Forelimb muscle (tissue), 1 donor: ENCODE results near the gene SUPT3H. TPM values are rescaled to one million over a fixed set of nuclear protein-coding genes. Genes with fewer than 3 reads are reported as not detected.

Source experiments
- DNase-seq: peaks from one replicate; pipeline ENCODE4 v3.0.0-alpha.2; 2013; ENCODE audit warnings: low read depth
- polyA plus RNA-seq: library from polyadenylated mRNA; unstranded; fragments of 120-200 nt; gene quantifications from one replicate; pipeline ENCODE4 v1.2.1, GENCODE V29; 2013; ENCODE audit not compliant: insufficient read length

The SUPT3H gene
- polyA plus RNA-seq, 1 donor: 10.8 TPM

DNA sequence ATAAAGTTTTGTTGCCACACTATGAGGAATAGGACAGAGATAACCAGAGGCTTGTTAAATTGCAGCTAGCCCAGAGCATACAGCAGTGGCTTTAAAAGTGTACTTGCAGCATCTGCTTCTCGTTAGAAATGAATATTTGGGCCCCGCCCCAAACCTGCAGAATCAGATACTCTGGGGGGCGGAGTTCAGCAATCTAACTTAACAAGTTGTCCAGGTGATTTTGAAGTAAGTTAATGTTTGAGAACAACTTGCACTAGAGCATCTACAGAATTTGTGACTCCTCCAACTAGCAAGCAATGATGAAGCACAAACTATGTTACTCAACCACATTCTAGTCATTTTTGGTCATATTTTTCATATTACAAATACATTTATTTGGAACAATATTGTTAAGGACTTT, 10.6 kb upstream of the SUPT3H start:
- no peak for DNase-seq

DNA sequence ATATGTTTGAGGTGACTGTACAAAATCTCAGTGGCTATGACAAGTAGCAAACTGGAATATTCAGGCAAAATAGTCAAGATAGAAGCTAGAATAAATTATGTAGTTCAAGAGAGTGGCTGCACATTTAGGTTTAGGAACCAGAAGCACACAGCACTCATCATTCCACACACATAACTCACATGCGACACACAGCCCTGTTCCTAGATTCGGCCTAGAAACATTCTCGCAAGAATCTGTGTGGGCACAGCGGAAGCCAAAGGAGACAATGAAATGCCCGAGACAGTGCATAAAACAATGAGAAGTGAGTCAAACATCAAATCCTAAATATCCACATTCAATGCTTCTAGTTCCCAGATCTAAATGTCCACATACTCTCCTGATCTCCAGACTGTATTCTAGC, 9.5 kb upstream of the SUPT3H start:
- no peak for DNase-seq

DNA sequence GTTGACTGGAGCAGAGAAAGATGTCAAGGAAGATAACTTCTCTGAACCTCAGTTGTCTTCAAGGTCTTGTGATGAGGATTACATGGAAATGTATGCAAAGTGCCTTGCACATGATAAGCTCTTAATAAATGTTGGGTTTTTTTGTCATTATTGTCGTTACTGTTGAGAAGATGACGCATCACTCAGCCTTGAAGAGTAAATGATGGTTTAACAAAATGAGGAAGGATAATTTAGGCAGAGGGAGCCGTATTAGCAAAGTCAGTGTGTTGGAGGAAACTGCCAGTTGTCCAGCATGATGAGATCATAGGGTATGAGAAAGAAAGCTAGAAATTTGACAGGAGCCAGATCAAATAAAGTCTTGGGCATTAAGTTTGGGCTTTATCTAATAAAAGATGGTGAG, 8.8 kb upstream of the SUPT3H start:
- no peak for DNase-seq

DNA sequence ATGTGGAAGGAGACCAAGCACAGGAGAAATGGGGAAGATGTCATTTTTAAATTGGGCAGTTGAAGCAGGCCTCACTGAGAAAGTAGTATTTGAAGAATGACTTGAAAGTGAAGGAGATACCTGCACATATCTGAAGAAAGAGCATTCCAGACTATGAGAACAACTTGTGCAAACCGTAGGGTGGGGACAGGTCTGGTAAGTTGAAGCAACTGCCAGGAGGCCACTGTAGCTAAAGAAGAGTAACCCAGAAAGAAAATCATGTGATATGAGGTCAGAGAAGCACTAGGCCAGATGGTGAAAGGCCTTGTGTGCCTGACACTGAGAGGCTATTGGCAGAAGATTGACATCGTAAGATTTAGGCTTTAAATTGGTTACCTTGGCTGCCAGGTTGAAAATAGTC, 4.7 kb upstream of the SUPT3H start:
- DNase-seq: no peak

DNA sequence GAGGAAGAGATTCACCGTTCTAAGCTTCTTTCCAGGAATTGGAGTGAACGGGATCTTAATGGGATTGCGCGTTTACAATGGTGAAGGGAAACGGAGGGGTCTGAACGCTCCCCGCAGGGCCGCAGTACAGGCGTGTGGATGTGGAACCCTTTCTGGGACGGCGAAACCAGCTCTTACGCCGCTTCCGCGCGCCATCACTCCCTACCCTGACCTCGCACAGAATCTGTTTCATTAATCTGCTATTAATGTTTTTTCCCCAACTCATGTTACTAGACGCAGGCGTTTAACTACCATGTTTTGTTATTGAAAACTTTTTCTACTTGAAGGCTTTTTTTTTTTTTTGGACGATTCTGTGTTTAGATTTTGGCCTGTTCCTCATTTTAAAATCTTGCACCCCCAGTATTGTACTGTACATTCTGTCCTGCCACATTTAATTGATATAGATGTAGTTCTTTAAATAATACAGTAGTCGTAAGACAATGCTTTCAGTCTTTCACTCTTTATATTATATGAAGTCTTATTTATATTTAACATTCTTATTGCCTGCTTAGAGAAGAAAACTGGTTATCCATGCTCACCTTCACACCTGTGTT, 696 bp upstream of the SUPT3H start:
- DNase-seq: no peak

DNA sequence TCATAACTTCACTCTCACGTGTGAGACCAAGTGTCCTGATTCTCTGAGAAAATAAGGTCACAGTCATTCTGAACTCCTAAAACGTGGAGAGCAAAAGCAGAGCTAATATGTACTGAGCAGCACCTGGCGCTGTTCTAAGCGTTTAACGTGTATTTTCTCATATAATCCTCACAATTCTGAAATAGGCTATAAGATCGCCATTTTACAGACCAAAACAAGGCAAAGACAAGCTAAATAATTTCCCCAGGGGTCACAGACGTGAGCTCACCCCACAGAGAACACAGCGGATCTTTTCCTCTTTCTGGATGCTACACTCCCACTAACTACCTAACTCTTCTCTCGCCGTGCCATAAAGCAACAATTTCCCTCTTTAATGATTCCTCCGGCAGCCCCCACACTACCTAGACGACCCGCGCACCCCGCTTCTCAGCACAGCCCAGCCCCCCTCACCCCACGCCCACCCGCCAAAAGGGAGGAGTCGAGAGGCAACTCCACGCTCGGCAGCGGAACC, 636 bp downstream of the SUPT3H start:
- DNase-seq: peak; percentile 20

DNA sequence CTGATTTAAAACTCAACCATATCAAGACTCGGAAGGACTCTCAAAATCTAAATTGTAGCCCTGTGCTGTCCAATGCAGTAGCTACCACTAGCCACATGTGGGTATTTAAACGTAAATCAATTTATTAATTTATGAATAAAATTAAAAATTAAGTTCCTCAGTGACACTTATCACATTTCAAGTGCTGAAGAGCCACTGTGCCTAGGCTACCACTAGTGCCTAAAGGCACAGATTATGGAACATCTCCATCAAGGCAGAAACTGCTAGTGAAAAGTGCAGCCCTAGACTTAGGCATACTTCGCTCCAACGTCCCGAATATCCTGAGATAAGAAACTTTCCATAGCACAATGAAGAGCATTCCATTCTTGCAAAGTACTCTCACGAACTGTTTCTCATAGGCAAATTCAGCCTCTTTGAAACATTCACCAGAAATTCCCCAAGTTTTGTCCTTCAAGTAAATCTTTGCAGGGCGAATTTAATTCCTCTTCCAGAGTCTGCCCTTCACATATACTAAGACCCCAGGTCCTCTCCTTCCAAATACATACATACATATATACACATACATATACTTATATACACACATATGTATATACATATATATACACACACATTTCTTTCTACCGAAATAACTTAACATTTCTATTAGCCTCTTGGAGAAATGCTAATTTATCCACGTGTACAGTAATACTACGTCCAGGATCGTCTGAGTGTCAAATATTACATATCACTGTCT, 1.3 kb downstream of the SUPT3H start:
- peak; percentile 9 for DNase-seq

DNA sequence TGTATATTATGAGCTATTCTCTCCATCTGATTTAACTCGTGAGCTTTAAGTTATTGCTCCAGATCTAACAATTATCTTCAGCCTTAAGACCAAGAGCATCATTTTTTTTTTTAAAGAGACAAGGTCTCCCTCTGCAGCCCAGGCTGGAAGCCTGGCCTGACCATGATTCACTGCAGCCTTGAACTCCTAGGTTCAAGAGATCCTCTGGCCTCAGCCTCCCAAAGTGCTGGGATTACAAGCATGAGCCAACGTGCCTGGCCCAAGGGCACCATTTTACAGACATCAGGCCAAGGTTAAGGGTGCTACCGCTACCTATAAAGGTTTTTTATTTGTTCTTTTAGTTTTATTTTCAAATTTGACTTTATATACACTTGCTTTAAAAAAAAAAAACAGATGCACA, 2.3 kb downstream of the SUPT3H start:
- no peak for DNase-seq

DNA sequence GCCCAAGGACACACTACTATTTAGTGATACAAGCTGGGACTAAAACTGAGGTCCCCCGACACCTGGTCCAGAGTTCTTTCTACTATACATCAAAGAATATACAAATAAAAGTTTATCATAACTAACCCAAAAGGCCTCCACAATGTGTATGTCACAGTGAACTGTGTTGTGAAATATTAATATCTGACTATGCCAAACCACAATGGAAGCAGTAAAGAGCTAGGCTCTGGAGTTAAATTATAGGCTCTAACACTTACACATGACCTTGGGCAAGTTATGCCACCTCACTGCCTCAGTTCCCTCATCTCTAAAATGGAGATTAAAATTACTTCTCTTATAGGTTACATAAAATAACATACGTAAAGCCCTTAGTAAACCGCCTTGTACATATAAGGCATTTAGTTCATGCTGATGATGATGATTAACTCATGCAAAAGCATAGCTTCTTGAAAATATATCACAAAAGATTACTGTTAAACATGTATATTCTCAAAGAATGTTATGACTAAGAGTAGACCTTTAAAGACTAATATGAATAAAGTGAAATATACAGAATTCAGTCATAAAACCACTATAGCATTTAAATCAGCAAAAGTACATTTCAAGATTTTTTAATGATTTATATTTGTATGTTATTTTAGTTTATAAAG, 5.7 kb downstream of the SUPT3H start:
- no peak for DNase-seq

DNA sequence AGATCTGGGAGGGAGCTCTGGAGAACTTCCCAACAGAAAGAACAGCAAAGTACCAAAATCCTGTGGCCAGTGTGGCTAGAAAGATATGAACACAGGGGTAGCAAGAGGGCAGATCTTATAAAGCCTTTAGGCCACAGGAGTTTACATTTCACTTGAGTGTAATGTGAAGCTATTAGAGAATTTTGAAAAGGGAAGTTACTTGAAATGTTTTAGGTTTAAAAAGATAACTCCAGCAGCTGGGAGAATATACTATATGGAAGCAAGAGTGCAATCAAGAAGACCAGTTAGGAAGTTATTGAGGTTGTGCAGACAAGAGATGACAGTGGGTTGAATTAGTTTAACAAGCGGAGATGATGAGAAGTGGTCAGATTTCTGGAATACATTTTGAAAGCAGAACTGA, 7.9 kb downstream of the SUPT3H start:
- no peak for DNase-seq

DNA sequence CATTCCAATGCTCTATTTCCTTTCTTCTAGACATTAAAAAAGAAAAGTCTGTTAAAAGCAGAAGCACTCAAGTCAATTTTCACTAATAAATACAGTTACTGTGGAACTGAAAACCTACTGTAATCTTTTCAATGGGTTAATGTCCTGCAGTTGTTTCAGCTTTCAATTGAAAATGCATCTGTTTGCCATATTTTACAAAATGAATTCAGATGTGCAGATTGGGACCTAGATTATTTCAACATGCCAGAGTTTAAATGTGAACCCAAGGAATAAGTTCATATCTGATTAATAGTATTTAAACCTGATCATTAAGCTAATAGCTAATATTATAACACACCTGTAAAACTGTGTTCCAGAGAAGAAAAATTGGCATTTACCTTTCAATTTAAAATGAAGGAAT, 9.7 kb downstream of the SUPT3H start:
- DNase-seq: no peak

DNA sequence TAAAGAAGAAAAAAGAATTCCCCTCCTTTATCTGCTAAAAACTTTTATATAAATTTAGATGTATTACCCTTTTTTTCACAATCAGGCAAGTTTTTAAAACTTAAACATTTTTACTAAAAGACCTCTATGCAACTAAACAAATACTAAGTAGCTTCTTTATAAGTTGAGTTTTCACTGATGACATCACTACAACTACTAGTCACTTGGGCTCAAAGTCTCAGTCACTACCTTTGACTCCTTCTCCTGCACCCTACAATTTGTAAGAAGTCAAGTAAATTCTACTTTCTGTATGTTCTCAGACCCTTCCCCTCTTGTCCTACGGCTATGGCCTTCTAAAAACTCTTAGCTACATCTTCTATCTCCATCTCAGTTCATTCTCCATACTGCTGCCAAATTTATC, 11.2 kb downstream of the SUPT3H start:
- DNase-seq: no peak

DNA sequence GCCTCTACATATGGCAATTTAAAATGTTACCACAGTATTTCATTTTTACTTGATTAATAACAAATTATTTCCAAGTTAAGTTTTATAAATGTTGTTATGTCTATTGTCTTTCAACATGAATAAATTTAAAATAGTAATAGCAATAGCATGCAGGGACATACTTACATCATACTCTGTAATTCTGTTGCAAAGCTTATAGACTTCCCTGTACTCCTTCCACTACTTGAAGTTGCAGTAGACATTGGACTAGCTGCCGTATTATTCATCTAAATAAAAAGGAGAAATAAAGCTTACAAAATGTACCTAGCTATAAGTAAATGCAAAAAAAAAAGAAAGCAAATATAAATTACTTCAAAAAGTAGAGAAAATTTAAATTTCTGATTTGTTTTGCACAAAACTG, 12.7 kb downstream of the SUPT3H start:
- no peak for DNase-seq

DNA sequence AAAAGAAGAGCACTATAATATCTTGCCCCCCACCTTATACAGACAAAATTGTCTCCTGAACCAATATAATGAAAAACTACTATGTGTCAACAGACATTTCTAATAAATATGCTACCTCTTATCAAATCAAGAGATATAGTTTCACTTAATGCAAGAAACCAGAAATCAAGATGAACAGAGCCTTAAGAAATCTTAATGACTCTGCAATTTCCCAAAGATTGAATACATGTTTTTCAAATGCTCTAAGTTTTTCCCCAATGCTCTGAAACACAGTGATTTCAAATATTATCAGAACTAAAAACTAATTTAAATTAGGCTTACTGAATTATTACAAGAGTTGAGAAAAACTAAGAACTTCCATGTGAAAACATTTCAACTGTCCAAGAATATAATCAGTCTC, 13.3 kb downstream of the SUPT3H start:
- DNase-seq: no peak

DNA sequence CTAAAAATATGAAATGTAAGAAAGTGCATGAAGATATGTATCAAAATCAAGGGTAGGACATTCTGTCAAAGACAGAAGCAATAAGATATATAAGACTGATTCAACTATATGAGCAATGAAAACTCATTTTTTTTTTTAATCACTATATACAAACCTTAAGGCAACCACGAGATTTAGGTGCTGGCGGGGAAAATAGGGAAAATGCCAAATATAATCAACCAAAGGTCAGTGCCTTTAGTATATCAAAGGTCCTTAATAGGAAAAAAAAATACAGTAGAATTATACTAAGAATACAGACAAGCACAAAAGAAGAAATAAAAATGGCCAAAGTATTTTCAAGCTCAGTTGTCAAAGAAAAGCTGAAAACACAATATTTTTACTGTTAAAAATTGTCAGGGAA, 24.1 kb downstream of the SUPT3H start:
- no peak for DNase-seq

DNA sequence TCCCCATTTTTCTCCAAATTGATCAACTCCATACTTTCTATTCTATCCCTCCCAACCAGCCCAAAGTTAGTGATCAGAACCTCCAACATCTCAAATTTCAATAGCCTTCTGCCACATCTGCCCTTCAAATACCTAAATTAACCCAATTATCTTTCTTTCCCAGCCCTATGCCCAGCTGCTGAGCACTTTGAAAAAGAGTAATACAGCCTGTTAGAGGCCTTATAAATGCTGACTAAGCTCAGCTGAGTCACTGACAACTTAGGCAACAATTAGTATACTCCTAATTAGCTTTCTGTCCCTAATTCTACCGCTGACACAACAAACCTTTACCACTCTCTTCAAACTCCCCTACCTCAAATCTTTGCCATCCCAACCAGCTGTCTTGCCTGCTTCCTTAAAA, 26.1 kb downstream of the SUPT3H start:
- no peak for DNase-seq

DNA sequence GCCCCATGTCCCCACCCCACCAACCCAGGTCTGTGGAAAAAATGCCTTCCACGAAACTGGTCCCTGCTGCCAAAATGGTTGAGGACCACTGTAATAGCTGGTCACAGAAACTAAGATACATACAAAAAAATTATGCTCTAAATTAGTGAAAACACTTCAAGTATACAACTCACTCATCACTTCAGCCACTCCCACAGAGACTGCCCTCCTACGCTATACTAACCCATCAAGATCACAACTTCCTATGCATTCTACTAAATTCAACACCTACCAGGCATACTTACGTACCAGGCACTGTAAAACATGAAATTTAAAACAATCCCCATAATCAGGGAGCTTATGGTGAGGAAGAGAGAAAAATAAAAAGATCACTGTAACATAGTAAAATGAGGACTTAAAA, 26.7 kb downstream of the SUPT3H start:
- no peak for DNase-seq

DNA sequence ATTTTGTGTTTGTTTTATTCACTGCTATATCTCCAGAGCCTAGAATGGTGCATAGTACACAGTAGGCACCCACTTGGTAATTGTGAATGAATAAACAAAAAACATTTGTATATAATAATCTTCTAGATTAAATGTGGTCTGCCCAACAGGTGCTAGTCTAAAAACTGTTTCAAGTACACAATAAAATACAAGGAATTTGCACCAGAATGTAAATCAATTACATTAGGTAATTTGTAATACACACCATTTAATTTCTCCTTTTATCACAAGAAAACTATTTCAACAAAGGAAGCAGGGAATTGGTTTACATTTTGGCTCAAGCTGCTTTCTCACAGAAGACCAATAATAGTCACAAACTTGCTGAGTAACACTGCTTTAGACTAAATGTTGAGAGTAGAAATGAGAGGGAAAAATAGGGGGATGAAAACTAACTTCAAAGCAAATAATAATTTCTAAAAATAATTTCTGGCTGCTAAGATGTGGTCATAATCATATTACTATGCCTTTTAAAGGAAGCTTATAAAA, 27.5 kb downstream of the SUPT3H start:
- no peak for DNase-seq

DNA sequence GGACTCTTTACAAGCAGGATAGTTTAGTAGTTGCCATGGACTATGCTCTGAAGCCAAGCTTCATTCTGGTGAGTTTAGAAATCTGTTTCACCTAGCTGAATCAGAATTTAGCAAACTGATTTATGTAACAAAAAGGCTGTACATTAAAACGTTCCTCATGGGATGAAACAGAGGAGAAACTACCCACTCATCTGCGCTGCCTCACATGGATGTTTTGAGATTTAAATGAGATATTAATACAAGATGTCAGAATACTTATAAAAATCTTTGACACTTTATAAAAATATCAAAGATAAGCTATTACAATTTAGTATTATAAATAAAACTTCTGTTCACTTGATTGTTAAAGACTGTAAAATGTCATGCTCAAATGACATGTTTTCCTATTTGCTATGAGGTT, 32.8 kb downstream of the SUPT3H start:
- no peak for DNase-seq

DNA sequence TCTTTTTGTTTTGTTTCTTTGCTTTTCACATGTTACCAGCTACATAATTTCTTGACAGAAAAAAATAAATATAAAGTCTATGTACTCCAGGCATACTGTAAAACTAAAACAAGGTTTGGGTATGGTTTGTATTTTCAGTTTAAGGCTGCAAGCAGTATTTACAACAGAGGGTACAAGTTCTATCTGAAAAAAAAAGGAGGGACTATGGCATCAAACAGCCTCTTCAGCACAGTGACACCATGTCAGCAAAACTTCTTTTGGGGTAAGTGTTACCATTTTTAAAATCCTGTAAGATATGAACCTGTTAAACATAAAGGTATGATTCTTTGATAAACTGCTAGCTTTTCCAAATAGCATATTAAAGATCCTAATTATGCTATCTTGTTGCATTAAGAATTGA, 49.2 kb downstream of the SUPT3H start:
- no peak for DNase-seq

DNA sequence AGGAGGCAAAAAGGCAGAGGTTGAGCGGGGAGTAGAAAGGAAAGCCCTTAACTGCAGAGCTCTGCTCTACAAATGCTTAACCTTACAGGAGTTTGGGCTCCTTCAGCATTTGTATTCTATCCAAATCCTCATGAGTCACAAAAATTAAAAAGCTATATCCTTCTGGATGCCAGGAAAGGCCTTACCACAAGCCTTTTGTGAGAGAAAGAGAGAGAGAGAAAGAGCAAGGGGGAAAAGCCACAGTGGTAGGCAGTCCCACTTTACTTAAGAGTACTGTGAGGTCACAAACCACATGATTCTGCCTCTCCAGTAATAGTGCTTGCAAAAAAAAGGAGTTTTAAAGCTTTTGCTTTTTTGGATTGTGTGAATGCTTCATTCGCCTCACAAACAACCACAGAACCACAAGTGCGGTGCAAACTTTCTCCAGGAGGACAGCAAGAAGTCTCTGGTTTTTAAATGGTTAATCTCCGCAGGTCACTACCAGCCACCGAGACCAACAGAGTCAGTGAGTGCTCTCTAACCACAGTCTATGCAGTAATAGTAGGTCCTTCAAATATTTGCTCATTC, 49.7 kb downstream of the SUPT3H start, which contains the start of gene RUNX2:
Gene RUNX2 (plus strand): TSS at position 375 of the 567 bp plus-strand sequence. CDS start 397 bp downstream, outside the sequence.
- no peak for DNase-seq

DNA sequence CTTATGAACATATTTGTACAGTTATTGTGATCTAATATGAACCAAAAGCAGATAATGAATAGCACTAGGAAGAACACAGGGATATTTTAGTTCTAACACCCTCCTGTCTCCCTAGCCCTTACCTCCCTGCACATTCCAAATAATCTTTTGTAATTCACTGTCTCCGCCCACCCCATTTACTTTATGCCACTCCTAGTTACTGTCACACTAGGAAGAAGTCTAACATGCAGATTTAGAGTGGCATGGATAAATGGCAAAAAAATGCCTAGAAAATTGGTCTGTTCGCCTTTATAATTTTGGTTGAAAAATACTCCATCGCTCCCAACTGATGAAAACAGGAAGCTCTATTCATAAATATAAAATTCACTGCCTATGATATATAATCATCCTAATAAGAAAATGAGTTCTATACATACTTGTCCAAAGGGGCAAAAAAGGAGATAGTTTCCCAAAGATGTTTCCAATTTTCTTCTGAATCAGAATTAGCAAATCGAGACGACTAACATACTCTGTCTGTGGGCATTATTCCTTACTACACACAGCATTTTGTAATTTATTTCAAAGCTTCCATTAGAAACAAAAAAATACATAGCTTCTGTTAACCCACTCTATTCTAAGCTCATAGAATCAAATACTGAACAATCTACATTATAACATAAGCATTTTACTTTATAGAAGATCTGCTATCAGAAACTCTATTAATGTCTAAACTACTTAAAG, 50.9 kb downstream of the SUPT3H start:
- no peak for DNase-seq
